Natural killer cell (primary cell): ENCODE data around the gene ARAP1. TPM values are rescaled to one million over a fixed set of nuclear protein-coding genes. Genes with fewer than 3 reads are reported as not detected.

ENCODE experiments used
- ATAC-seq, 3 donors: fragments of 150-1000 bp in 2 of 3; fragments of 200-7000 bp in 1 of 3; cut with Tn5 transposase; 1 replicate in 1 of 3; 2 replicates in 2 of 3; pipeline ENCODE4 v1.10.0; 2021; ENCODE audit warnings: mild to moderate bottlenecking in 2 of 3, moderate library complexity in 2 of 3
- DNase-seq, 2 donors: peaks; one replicate each; pipeline versions ENCODE4 v3.0.0 to v3.0.0-alpha.2; 2013 to 2021; ENCODE audit warnings: mixed read lengths in 1 of 2
- H3K27ac ChIP-seq: one replicate; pipeline ENCODE4 v1.5.1; 2013; ENCODE audit warnings: mild to moderate bottlenecking, low read length
- H3K27me3 ChIP-seq: one replicate; pipeline ENCODE4 v1.6.1; 2013; ENCODE audit warnings: low read length; ENCODE audit not compliant: control insufficient read depth, insufficient read depth
- H3K36me3 ChIP-seq: one replicate; pipeline ENCODE4 v1.6.1; 2013; ENCODE audit warnings: low read length; ENCODE audit not compliant: control insufficient read depth, insufficient read depth
- H3K4me1 ChIP-seq: one replicate; pipeline ENCODE4 v1.6.1; 2013; ENCODE audit warnings: low read length; ENCODE audit not compliant: control insufficient read depth, insufficient read depth
- H3K4me3 ChIP-seq: one replicate; pipeline ENCODE4 v1.5.1; 2013; ENCODE audit warnings: low read length
- H3K9me3 ChIP-seq: one replicate; pipeline ENCODE4 v1.6.1; 2013; ENCODE audit warnings: low read length; ENCODE audit not compliant: control insufficient read depth, insufficient read depth
- H3K27ac Mint-ChIP-seq, 2 donors: one replicate each; pipeline ENCODE4 v1.8.0; 2022; ENCODE audit warnings: mild to moderate bottlenecking in 2 of 2, mixed read lengths in 2 of 2, moderate library complexity in 1 of 2
- H3K27me3 Mint-ChIP-seq, 2 donors: one replicate each; pipeline ENCODE4 v1.8.0; 2022; ENCODE audit warnings: low read depth in 2 of 2, mixed read lengths in 2 of 2
- H3K36me3 Mint-ChIP-seq: one replicate; pipeline ENCODE4 v1.8.0; 2022; ENCODE audit warnings: mixed read lengths
- H3K4me1 Mint-ChIP-seq, 2 donors: one replicate each; pipeline ENCODE4 v1.8.0; 2022; ENCODE audit warnings: mixed read lengths in 2 of 2
- H3K4me3 Mint-ChIP-seq: one replicate; pipeline ENCODE4 v1.8.0; 2022; ENCODE audit warnings: mild to moderate bottlenecking, moderate library complexity, mixed read lengths
- H3K9me3 Mint-ChIP-seq, 2 donors: one replicate each; pipeline ENCODE4 v1.8.0; 2022; ENCODE audit warnings: mixed read lengths in 2 of 2
- WGBS: methylation state at CpG from one replicate; pipeline ENCODE4 v1.1.7; 2013; ENCODE audit warnings: missing lambda C conversion rate; ENCODE audit not compliant: insufficient coverage; 5-methylcytosine and 5-hydroxymethylcytosine counted together
- intact Hi-C: fragments of 100-400 bp; cut with micrococcal nuclease; formaldehyde crosslinking; loops from one replicate; pipeline ENCODE4 v1.14.2; 2022
- total RNA-seq, 4 donors: library from RNA; stranded (reverse); fragments of 120-200 nt in 1 of 4; gene quantifications; one replicate each; pipeline versions ENCODE4 v1.2.3 to v1.2.4, GENCODE V29; 2013 to 2022
- TF ChIP-seq, protein P1 (sequence below): fragments of 200-600 bp; IDR thresholded peaks from one replicate; pipeline ENCODE4 v1.8.0; 2022; ENCODE audit warnings: antibody characterized with exemption

Gene ARAP1
- 100 to 1,000 TPM; 293 to 327 (median 296) TPM for total RNA-seq
- 122 TPM for total RNA-seq (2013)

DNA sequence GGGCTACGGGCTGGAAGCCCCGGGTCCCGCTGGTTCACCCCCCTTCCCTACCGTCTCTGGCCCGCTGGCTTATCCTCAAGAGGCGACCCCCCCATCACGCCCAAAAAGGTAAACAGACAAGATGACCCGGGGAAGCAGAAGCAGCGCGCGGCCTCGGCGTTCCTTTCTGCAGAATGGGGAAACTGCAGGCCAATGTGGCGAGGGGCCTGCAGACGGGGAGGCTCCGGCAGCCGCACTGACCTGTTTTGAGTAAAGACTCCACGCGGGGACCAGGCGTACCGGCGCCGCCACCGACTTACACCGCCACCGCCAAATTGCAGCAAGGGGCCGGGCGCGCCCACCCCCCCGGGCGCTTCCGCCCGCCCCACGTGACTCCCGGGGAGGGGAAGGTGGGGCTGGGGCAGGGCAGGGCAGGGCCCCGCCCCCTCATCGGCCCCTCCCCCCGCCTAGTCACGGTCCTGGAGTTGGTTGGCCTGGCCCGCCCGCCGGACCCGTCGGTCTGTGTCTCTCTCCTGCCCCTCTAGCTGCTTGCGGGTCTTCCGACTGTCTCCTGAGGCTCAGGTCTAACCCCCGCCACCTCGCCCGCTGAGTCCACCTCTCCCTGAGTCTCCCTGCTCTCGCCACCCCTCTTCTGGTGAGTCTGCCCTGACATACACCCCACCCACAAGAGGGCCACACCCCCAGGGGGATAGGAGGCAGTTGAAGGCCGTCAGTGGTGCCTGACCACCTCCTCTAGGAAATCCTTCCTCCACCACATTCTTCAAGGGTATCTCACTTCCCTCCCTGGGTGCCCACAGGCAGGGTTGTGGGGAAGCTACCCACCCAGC is at the start of gene ARAP1:
ARAP1 (minus strand) TSS at position 321 of the 827 bp plus-strand sequence. CDS start 25,280 bp downstream, outside the sequence.
- Mint-ChIP-seq H3K36me3 (no peaks in the 10 kb centered on the region), H3K27ac (peak within 1 kb of the TSS; percentile 91 to 93), H3K4me3 (peak within 1 kb of the TSS; percentile 93), H3K4me1 (peaks cover 42 to 65% of the 10 kb centered on the region in 2 donors), H3K9me3 (no peaks in the 10 kb centered on the region), H3K27me3 (no peaks in the 10 kb centered on the region)
- no peaks in the 10 kb centered on the region for H3K9me3 ChIP-seq
- peaks cover 6% of the 10 kb centered on the region for H3K36me3 ChIP-seq
- intact Hi-C loops, result loop anchor here (2.0 to 5.0 kb wide), 2 partner anchors 16 to 40 kb away; partner anchors contain the start of gene STARD10
- H3K4me1 ChIP-seq, result peaks cover 53% of the 10 kb centered on the region
- H3K4me3 ChIP-seq, result peak within 1 kb of the TSS; percentile 90
- TF ChIP-seq, protein P1, sequence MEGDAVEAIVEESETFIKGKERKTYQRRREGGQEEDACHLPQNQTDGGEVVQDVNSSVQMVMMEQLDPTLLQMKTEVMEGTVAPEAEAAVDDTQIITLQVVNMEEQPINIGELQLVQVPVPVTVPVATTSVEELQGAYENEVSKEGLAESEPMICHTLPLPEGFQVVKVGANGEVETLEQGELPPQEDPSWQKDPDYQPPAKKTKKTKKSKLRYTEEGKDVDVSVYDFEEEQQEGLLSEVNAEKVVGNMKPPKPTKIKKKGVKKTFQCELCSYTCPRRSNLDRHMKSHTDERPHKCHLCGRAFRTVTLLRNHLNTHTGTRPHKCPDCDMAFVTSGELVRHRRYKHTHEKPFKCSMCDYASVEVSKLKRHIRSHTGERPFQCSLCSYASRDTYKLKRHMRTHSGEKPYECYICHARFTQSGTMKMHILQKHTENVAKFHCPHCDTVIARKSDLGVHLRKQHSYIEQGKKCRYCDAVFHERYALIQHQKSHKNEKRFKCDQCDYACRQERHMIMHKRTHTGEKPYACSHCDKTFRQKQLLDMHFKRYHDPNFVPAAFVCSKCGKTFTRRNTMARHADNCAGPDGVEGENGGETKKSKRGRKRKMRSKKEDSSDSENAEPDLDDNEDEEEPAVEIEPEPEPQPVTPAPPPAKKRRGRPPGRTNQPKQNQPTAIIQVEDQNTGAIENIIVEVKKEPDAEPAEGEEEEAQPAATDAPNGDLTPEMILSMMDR, result no peak
- H3K27me3 ChIP-seq, result no peaks in the 10 kb centered on the region
- ATAC-seq (peak; percentile 85 to 95 (median 88)), DNase-seq (peak; percentile 68 to 90)
- H3K27ac ChIP-seq, result peak within 1 kb of the TSS; percentile 73
- under 1% methylated on average over 50 of the region's 51 CpGs for WGBS

- Mint-ChIP-seq H3K27ac (no peak overlapping the region), H3K27me3 (no peaks in the 10 kb centered on the region), H3K4me1 (peaks cover 4 to 6% of the 10 kb centered on the region in 2 donors), H3K9me3 (no peaks in the 10 kb centered on the region), H3K36me3 (no peaks in the 10 kb centered on the region), H3K4me3 (no peak overlapping the region)
- Histone ChIP-seq H3K4me1 (peaks cover 3% of the 10 kb centered on the region), H3K27ac (no peak overlapping the region), H3K4me3 (no peak overlapping the region), H3K36me3 (no peaks in the 10 kb centered on the region), H3K27me3 (no peaks in the 10 kb centered on the region), H3K9me3 (no peaks in the 10 kb centered on the region)
- TF ChIP-seq, protein P1, result no peak
- 75% methylated on average over 4 of the region's 4 CpGs for WGBS
- DNase-seq (no peak), ATAC-seq (no peak)
- intact Hi-C loops, result no loop called here
Measured at GRCh38 chr11:72799441-72799840, 47.2 kb upstream of the ARAP1 start.

GRCh38 chr11:72798361-72798760 is 46.2 kb upstream of the ARAP1 start:
- Histone ChIP-seq H3K9me3 (no peaks in the 10 kb centered on the region), H3K27ac (no peak overlapping the region), H3K36me3 (no peaks in the 10 kb centered on the region), H3K4me3 (no peak overlapping the region), H3K27me3 (no peaks in the 10 kb centered on the region), H3K4me1 (peaks cover 10% of the 10 kb centered on the region)
- 100% methylated on average over 1 of the region's 4 CpGs for WGBS
- no peaks in the 10 kb centered on the region for H3K9me3 Mint-ChIP-seq
- H3K4me3 Mint-ChIP-seq, result no peak overlapping the region
- ATAC-seq (no peak), DNase-seq (no peak)
- no peaks in the 10 kb centered on the region for H3K36me3 Mint-ChIP-seq
- H3K4me1 Mint-ChIP-seq, result peaks cover 15% of the 10 kb centered on the region in 2 donors
- TF ChIP-seq, protein P1, result no peak
- H3K27me3 Mint-ChIP-seq, result no peaks in the 10 kb centered on the region
- H3K27ac Mint-ChIP-seq, result peak overlapping the region in 1 of 2 donors; percentile 19
- intact Hi-C loops, result no loop called here
